ENCODE results near the gene SUGCT.

SUGCT gene

DNA sequence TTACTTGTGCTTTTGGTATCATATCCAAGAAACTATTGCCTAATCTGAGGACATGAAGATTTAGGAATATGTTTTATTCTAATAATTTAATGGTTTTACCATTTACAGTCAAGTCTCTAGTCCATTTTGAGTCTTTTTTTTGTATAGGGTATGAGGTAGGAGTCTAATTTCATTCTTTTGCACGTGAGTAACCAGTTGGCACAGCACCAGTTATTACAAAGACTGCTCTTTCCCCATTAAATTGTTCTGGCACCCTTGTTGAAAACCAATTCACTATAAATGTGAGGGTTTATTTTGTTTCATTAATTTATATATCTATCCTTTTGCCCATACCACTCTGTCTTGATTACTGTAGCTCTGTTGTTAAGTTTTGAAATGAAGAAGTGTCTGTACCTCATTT, 381.6 kb downstream of the SUGCT start (continued):
- TF ChIP-seq ZNF248 (tag by site-specific recombination; IDR thresholded peaks at IDR 0.05), result no peak
- no peak for TF ChIP-seq ZNF23 (tag by site-specific recombination; IDR thresholded peaks at IDR 0.05; ENCODE audit: borderline replicate concordance)
- TF ChIP-seq ZNF792 (tag by site-specific recombination; IDR thresholded peaks at IDR 0.05), result no peak
- TF ChIP-seq, protein P1, sequence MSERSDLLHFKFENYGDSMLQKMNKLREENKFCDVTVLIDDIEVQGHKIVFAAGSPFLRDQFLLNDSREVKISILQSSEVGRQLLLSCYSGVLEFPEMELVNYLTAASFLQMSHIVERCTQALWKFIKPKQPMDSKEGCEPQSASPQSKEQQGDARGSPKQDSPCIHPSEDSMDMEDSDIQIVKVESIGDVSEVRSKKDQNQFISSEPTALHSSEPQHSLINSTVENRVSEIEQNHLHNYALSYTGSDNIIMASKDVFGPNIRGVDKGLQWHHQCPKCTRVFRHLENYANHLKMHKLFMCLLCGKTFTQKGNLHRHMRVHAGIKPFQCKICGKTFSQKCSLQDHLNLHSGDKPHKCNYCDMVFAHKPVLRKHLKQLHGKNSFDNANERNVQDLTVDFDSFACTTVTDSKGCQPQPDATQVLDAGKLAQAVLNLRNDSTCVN (tag by site-specific recombination; optimal IDR thresholded peaks at IDR 0.05), result no peak
- TF ChIP-seq ZNF610 (tag by site-specific recombination; IDR thresholded peaks at IDR 0.05; ENCODE audit: borderline replicate concordance), result no peak

DNA sequence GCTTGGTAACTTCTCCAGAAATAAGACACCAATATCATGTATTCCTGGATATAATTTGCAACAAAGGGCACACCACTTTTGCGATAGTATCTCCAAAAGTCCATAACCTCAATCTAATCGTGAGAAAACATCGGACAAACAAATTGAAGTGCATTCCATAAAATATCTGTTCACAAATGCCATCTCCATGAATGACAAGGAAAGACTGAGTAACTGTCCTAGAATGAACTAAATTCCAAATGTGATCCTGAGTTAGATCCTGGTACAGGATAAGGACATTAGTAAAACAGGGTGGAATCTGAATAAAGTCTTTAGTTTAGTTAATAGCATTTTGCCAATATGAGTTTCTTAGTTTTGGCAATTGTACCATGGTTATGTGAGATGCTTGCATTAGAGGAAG, 384.2 kb downstream of the SUGCT start:
- POLR2A ChIA-PET, result no interaction called here
- Histone ChIP-seq H3K36me3 (ENCODE audit: control insufficient read depth in 2 of 2, insufficient read depth in 1 of 2, low read length in 2 of 2) (no peaks in the 10 kb centered on the region), H3K27ac (ENCODE audit: extremely low read depth, low read depth, low read length) (no peak overlapping the region), H3K4me3 (ENCODE audit: low read depth, low read length) (no peak overlapping the region), H3K4me1 (ENCODE audit: control insufficient read depth, insufficient read depth, low read length) (no peaks in the 10 kb centered on the region), H3K9me3 (ENCODE audit: control insufficient read depth, insufficient read depth, low read depth, low read length) (no peaks in the 10 kb centered on the region)
- TF ChIP-seq ZNF404 (tag by site-specific recombination; IDR thresholded peaks at IDR 0.05) (no peak), ZNF223 (tag by site-specific recombination; IDR thresholded peaks at IDR 0.05) (no peak), ZNF654 (tag by site-specific recombination; IDR thresholded peaks at IDR 0.05; ENCODE audit: low read depth) (no peak), SALL2 (tag by site-specific recombination; IDR thresholded peaks at IDR 0.05; ENCODE audit: borderline replicate concordance) (no peak), KLF9 (tag by site-specific recombination; IDR thresholded peaks at IDR 0.05; ENCODE audit: low read depth) (no peak), GLIS1 (tag by site-specific recombination; IDR thresholded peaks at IDR 0.05) (no peak), HOXD13 (CRISPR knock-in tag; IDR thresholded peaks at IDR 0.05; ENCODE audit: borderline replicate concordance) (no peak), ZNF140 (tag by site-specific recombination; IDR thresholded peaks at IDR 0.05) (no peak), ZNF843 (tag by site-specific recombination; IDR thresholded peaks at IDR 0.05) (no peak), GLIS2 (tag by site-specific recombination; IDR thresholded peaks at IDR 0.05) (no peak), SCRT1 (tag by site-specific recombination; IDR thresholded peaks at IDR 0.05; ENCODE audit: borderline replicate concordance) (no peak), ZNF138 (tag by site-specific recombination; IDR thresholded peaks at IDR 0.05; ENCODE audit: borderline replicate concordance) (no peak)
- TF ChIP-seq, protein P2, sequence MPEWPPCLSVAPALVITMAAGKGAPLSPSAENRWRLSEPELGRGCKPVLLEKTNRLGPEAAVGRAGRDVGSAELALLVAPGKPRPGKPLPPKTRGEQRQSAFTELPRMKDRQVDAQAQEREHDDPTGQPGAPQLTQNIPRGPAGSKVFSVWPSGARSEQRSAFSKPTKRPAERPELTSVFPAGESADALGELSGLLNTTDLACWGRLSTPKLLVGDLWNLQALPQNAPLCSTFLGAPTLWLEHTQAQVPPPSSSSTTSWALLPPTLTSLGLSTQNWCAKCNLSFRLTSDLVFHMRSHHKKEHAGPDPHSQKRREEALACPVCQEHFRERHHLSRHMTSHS (tag by site-specific recombination; IDR thresholded peaks at IDR 0.05), result no peak
- TF ChIP-seq, protein P3, sequence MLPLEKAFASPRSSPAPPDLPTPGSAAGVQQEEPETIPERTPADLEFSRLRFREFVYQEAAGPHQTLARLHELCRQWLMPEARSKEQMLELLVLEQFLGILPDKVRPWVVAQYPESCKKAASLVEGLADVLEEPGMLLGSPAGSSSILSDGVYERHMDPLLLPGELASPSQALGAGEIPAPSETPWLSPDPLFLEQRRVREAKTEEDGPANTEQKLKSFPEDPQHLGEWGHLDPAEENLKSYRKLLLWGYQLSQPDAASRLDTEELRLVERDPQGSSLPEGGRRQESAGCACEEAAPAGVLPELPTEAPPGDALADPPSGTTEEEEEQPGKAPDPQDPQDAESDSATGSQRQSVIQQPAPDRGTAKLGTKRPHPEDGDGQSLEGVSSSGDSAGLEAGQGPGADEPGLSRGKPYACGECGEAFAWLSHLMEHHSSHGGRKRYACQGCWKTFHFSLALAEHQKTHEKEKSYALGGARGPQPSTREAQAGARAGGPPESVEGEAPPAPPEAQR (tag by site-specific recombination; IDR thresholded peaks at IDR 0.05), result no peak
- TF ChIP-seq, protein P4, sequence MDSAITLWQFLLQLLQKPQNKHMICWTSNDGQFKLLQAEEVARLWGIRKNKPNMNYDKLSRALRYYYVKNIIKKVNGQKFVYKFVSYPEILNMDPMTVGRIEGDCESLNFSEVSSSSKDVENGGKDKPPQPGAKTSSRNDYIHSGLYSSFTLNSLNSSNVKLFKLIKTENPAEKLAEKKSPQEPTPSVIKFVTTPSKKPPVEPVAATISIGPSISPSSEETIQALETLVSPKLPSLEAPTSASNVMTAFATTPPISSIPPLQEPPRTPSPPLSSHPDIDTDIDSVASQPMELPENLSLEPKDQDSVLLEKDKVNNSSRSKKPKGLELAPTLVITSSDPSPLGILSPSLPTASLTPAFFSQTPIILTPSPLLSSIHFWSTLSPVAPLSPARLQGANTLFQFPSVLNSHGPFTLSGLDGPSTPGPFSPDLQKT (IDR thresholded peaks at IDR 0.05; ENCODE audit: borderline replicate concordance, low read depth, low read length), result no peak
- TF ChIP-seq, protein P5, sequence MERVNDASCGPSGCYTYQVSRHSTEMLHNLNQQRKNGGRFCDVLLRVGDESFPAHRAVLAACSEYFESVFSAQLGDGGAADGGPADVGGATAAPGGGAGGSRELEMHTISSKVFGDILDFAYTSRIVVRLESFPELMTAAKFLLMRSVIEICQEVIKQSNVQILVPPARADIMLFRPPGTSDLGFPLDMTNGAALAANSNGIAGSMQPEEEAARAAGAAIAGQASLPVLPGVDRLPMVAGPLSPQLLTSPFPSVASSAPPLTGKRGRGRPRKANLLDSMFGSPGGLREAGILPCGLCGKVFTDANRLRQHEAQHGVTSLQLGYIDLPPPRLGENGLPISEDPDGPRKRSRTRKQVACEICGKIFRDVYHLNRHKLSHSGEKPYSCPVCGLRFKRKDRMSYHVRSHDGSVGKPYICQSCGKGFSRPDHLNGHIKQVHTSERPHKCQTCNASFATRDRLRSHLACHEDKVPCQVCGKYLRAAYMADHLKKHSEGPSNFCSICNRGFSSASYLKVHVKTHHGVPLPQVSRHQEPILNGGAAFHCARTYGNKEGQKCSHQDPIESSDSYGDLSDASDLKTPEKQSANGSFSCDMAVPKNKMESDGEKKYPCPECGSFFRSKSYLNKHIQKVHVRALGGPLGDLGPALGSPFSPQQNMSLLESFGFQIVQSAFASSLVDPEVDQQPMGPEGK (tag by site-specific recombination; IDR thresholded peaks at IDR 0.05), result no peak
- CTCF ChIA-PET, result interaction anchor here (0.9 kb wide), 1 partner anchor 13 kb away, joined by 4 read pairs; no protein-coding TSS in a partner anchor

All from HEK293 (cell line).